CD14-positive monocyte (primary cell): ENCODE results near the gene GABRR2. TPM values are rescaled to one million over a fixed set of nuclear protein-coding genes. Genes with fewer than 3 reads are reported as not detected.
A peak's percentile ranks its signal among the peaks of the same experiment; 100 is the strongest.

Experiments used
- DNase-seq, 3 donors: peaks; one replicate each; pipeline ENCODE4 v3.0.0-alpha.2; 2011 to 2022
- H2AFZ ChIP-seq: 2 replicates; pipeline ENCODE4 v1.6.0; 2012; ENCODE audit warnings: mild to moderate bottlenecking, low read depth, low read length, inconsistent platforms; ENCODE audit not compliant: insufficient read depth, poor library complexity, severe bottlenecking
- H3K27ac ChIP-seq, 2 donors: 1 replicate in 1 of 2; 2 replicates in 1 of 2; pipeline ENCODE4 v1.5.1; 2012 to 2013; ENCODE audit warnings: low read length in 2 of 2, control low read depth in 1 of 2, inconsistent platforms in 1 of 2, low read depth in 1 of 2, mild to moderate bottlenecking in 1 of 2
- H3K27me3 ChIP-seq, 2 donors: one replicate each; pipeline versions ENCODE4 v1.6.0 to v1.6.1; 2011 to 2013; ENCODE audit warnings: low read length in 2 of 2; ENCODE audit not compliant: control insufficient read depth in 2 of 2, insufficient read depth in 2 of 2
- H3K36me3 ChIP-seq, 2 donors: replicated peaks in 1 of 2; 1 replicate in 1 of 2; 2 replicates in 1 of 2; pipeline versions ENCODE4 v1.5.1 to v1.6.1; 2012 to 2013; ENCODE audit warnings: low read length in 2 of 2, control low read depth in 1 of 2, inconsistent platforms in 1 of 2, mild to moderate bottlenecking in 1 of 2; ENCODE audit not compliant: insufficient read depth in 2 of 2, control insufficient read depth in 1 of 2
- H3K4me1 ChIP-seq, 2 donors: 1 replicate in 1 of 2; 2 replicates in 1 of 2; pipeline versions ENCODE4 v1.5.1 to v1.6.1; 2012 to 2013; ENCODE audit warnings: low read length in 2 of 2, control low read depth in 1 of 2, inconsistent platforms in 1 of 2, mild to moderate bottlenecking in 1 of 2, moderate library complexity in 1 of 2; ENCODE audit not compliant: insufficient read depth in 2 of 2, control insufficient read depth in 1 of 2
- H3K4me2 ChIP-seq: replicated peaks from 2 replicates; pipeline ENCODE3; 2012; ENCODE audit warnings: low read length, moderate library complexity, mild to moderate bottlenecking; ENCODE audit not compliant: poor library complexity, severe bottlenecking; ENCODE audit errors: extremely low read depth
- H3K4me3 ChIP-seq, 3 experiments: fragments of 200-600 bp in 1 of 3; sonication (generic) in 1 of 3; replicated peaks in 1 of 3; 1 replicate in 2 of 3; 2 replicates in 1 of 3; pipeline ENCODE4 v1.5.1; 2011 to 2013; ENCODE audit warnings: low read length in 3 of 3, mild to moderate bottlenecking in 3 of 3, control low read depth in 2 of 3, low read depth in 2 of 3, inconsistent platforms in 1 of 3, moderate library complexity in 1 of 3
- H3K79me2 ChIP-seq: 2 replicates; pipeline ENCODE4 v1.6.0; 2012; ENCODE audit warnings: mild to moderate bottlenecking, control low read depth, inconsistent platforms, low read length, moderate library complexity; ENCODE audit not compliant: insufficient read depth
- H3K9ac ChIP-seq: 2 replicates; pipeline ENCODE4 v1.6.0; 2017; ENCODE audit warnings: low read length, mild to moderate bottlenecking; ENCODE audit not compliant: insufficient read depth, poor library complexity, severe bottlenecking
- H3K9me3 ChIP-seq, 2 donors: replicated peaks in 1 of 2; 1 replicate in 1 of 2; 2 replicates in 1 of 2; pipeline versions ENCODE4 v1.5.1 to v1.6.1; 2012 to 2013; ENCODE audit warnings: low read length in 2 of 2, control low read depth in 1 of 2; ENCODE audit not compliant: control insufficient read depth in 1 of 2, insufficient read depth in 1 of 2
- H4K20me1 ChIP-seq: 2 replicates; pipeline ENCODE4 v1.6.0; 2012; ENCODE audit warnings: mild to moderate bottlenecking, low read length, control low read depth, moderate library complexity; ENCODE audit not compliant: insufficient read depth
- H3K27ac Mint-ChIP-seq, 7 donors: one replicate each; pipeline ENCODE4 v1.8.0; 2020; ENCODE audit warnings: mild to moderate bottlenecking in 7 of 7, mixed read lengths in 7 of 7, moderate library complexity in 6 of 7, inconsistent platforms in 2 of 7
- H3K27me3 Mint-ChIP-seq, 3 donors: one replicate each; pipeline ENCODE4 v1.8.0; 2021 to 2022; ENCODE audit warnings: low read depth in 3 of 3, mild to moderate bottlenecking in 3 of 3, mixed read lengths in 3 of 3, moderate library complexity in 3 of 3, inconsistent platforms in 1 of 3
- H3K36me3 Mint-ChIP-seq, 2 donors: one replicate each; pipeline ENCODE4 v1.8.0; 2020; ENCODE audit warnings: mixed read lengths in 2 of 2, inconsistent platforms in 1 of 2, mild to moderate bottlenecking in 1 of 2
- H3K4me1 Mint-ChIP-seq: one replicate; pipeline ENCODE4 v1.8.0; 2020; ENCODE audit warnings: mild to moderate bottlenecking, mixed read lengths
- H3K4me3 Mint-ChIP-seq, 2 donors: one replicate each; pipeline ENCODE4 v1.8.0; 2020; ENCODE audit warnings: mild to moderate bottlenecking in 2 of 2, mixed read lengths in 2 of 2, moderate library complexity in 1 of 2
- H3K9me3 Mint-ChIP-seq, 7 donors: one replicate each; pipeline ENCODE4 v1.8.0; 2020 to 2022; ENCODE audit warnings: mixed read lengths in 7 of 7, mild to moderate bottlenecking in 6 of 7, moderate library complexity in 6 of 7, inconsistent platforms in 2 of 7
- CTCF ChIP-seq: fragments of 200-600 bp; IDR thresholded peaks from one replicate; pipeline ENCODE4 v1.8.0; 2022; ENCODE audit warnings: antibody characterized with exemption, mild to moderate bottlenecking
- WGBS: methylation state at CpG from one replicate; pipeline ENCODE4 v1.1.5; 2013; ENCODE audit warnings: missing lambda C conversion rate; ENCODE audit not compliant: insufficient coverage; 5-methylcytosine and 5-hydroxymethylcytosine counted together
- intact Hi-C, 2 donors: fragments of 100-400 bp; cut with micrococcal nuclease; formaldehyde crosslinking; loops; one replicate each; pipeline versions ENCODE4 v1.15.0 to v1.15.1; 2023
- polyA plus RNA-seq, 3 donors: library from polyadenylated mRNA; depleted of rRNA in 1 of 3; unstranded in 2 of 3; stranded (reverse) in 1 of 3; fragments of 300-500 nt in 2 of 3; fragments of >200 nt in 1 of 3; fragmentation: Illumina TruSeq in 2 of 3; gene quantifications; 1 replicate in 2 of 3; 2 replicates in 1 of 3; pipeline ENCODE4 v1.2.3, GENCODE V29; 2012 to 2021

The GABRR2 gene
- polyA plus RNA-seq, 3 donors = 3.7 TPM; not detected in 2

DNA sequence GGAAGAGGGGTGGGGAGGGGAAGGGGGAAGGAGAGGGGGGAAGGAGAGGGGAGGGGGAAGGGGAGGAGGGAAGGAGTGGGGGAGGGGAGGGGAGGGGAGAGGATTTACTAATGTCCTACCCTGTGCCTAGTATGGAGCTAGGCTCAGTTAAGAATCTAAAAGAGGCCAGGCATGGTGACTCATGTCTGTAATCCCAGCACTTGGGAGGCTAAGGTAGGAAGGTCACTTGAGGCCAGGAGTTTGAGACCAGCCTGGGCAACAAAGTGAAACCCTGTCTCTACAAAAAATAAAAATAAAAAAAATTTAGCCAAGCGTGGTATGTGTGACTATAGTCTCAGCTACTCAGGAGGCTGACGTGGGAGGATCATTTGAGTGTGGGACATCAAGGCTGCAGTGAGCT, 24.5 kb upstream of the GABRR2 start:
- peaks cover 49 to 71% of the 10 kb centered on the region in 2 donors for H3K36me3 Mint-ChIP-seq
- Histone ChIP-seq H3K4me3 (no peak overlapping the region), H3K9ac (no peak overlapping the region), H3K9me3 (no peaks in the 10 kb centered on the region), H3K4me2 (no peak overlapping the region), H3K79me2 (peaks cover 70% of the 10 kb centered on the region), H3K27me3 (no peaks in the 10 kb centered on the region), H4K20me1 (peaks cover 94% of the 10 kb centered on the region), H3K36me3 (peaks cover 69 to 80% of the 10 kb centered on the region in 2 donors), H3K27ac (no peak overlapping the region), H3K4me1 (peaks cover 0 to 4% of the 10 kb centered on the region in 2 donors), H2AFZ (no peak overlapping the region)
- no peaks in the 10 kb centered on the region for H3K9me3 Mint-ChIP-seq
- peak overlapping the region in 3 of 7 donors; percentile 33 to 70 (median 63) for H3K27ac Mint-ChIP-seq
- WGBS = 88% methylated on average over 2 of the region's 2 CpGs
- no peak overlapping the region for H3K4me3 Mint-ChIP-seq
- no peak for TF ChIP-seq CTCF
- peaks cover 0 to 1% (median 0%) of the 10 kb centered on the region in 3 donors for H3K27me3 Mint-ChIP-seq
- intact Hi-C loops = no loop called here
- DNase-seq = no peak
- peaks cover 12% of the 10 kb centered on the region for H3K4me1 Mint-ChIP-seq

- Histone ChIP-seq H3K9me3 (no peaks in the 10 kb centered on the region), H2AFZ (no peak overlapping the region), H3K27me3 (no peaks in the 10 kb centered on the region), H3K4me2 (no peak overlapping the region), H3K4me1 (no peaks in the 10 kb centered on the region), H3K27ac (no peak overlapping the region), H3K9ac (no peak overlapping the region), H3K36me3 (peaks cover 86 to 89% of the 10 kb centered on the region in 2 donors), H3K79me2 (peaks cover 54% of the 10 kb centered on the region), H4K20me1 (peaks cover 89% of the 10 kb centered on the region), H3K4me3 (no peak overlapping the region)
- Mint-ChIP-seq H3K27me3 (peaks cover 0 to 1% (median 0%) of the 10 kb centered on the region in 3 donors), H3K36me3 (peaks cover 53 to 82% of the 10 kb centered on the region in 2 donors), H3K9me3 (no peaks in the 10 kb centered on the region), H3K4me1 (peaks cover 5% of the 10 kb centered on the region), H3K27ac (no peak overlapping the region), H3K4me3 (no peak overlapping the region)
- no peak for DNase-seq
- intact Hi-C loops = no loop called here
- no peak for TF ChIP-seq CTCF
- WGBS = no CpG with 5 or more reads among the region's 3 CpGs
Measured at GRCh38 chr6:89335164-89335563, 20.1 kb upstream of the GABRR2 start.
